Measurements from ENCODE around the gene ABCC8. TPM values are rescaled to one million over a fixed set of nuclear protein-coding genes. Genes with fewer than 3 reads are reported as not detected.

The ABCC8 gene
- total and polyA plus RNA-seq, 9 of the 15 experiments (the other 6 are each of a cell fraction or from before 2014, with no cell fraction given) = not detected

DNA sequence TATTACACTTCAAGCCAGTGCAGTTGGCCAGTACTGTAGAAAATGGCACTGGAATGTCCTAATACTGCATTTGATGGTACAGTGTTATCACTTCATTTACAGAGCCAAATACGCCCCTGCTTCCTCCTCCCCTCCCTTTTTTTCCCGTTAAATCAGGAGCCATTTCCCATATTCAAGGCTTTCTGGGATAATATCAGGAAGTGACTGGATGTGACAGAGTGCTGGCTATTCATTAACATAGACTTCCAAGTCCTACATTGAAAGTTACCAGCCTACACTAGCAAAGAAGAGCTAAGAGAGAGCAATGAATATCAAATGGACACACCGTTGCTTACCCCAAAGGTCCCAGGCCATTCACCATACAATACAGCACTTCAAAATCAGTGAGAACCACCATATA lies 32.1 kb upstream of the ABCC8 start:
- WGBS (ENCODE audit: insufficient coverage, low coverage, missing lambda C conversion rate) = 0% methylated on average over 3 of the region's 3 CpGs
- H3K79me2 ChIP-seq (ENCODE audit: control insufficient read depth, insufficient read depth, low read length) = no peaks in the 10 kb centered on the region
- ATAC-seq (no peak), FAIRE-seq (no peak), DNase-seq (ENCODE audit: extremely low read depth in 1 of 4, low spot score in 3 of 4) (no peak)
- H4K20me1 ChIP-seq (replicated peaks; ENCODE audit: control insufficient read depth, insufficient read depth, low read length) = no peaks in the 10 kb centered on the region; the same call in 1 of the 2 replicates
- H3K4me2 ChIP-seq (ENCODE audit: insufficient read depth, low read length) = no peak overlapping the region
- BruUV-seq (replicated peaks) = no TSS peak
- H3K27me3 ChIP-seq (ENCODE audit: control insufficient read depth in 2 of 2, insufficient read depth in 2 of 2, low read length in 2 of 2) = peaks cover 6 to 45% of the 10 kb centered on the region in 2 experiments
- H3K4me3 ChIP-seq = no peak overlapping the region
- no peak overlapping the region for H2AFZ ChIP-seq (ENCODE audit: low read depth, low read length)
- no peaks in the 10 kb centered on the region for H3K9me1 ChIP-seq (ENCODE audit: control insufficient read depth, insufficient read depth, low read length)
- POLR2A ChIA-PET = interaction anchor here (0.5 to 1.4 kb wide), 3 partner anchors 11 to 504 kb away, joined by 3 read pairs; no protein-coding TSS in a partner anchor
- no peak for TF ChIP-seq FUS (optimal IDR thresholded peaks at IDR 0.05; ENCODE audit: low read depth, low read length)
- TF ChIP-seq BRF1 (IDR thresholded peaks at IDR 0.05; ENCODE audit: borderline replicate concordance, extremely low read depth, insufficient read length) = no peak
- no peak for TF ChIP-seq SIN3A (IDR thresholded peaks at IDR 0.05; ENCODE audit: borderline replicate concordance in 2 of 2, control insufficient read depth in 1 of 2, low read depth in 2 of 2, low read length in 2 of 2)
- TF ChIP-seq, protein P1, sequence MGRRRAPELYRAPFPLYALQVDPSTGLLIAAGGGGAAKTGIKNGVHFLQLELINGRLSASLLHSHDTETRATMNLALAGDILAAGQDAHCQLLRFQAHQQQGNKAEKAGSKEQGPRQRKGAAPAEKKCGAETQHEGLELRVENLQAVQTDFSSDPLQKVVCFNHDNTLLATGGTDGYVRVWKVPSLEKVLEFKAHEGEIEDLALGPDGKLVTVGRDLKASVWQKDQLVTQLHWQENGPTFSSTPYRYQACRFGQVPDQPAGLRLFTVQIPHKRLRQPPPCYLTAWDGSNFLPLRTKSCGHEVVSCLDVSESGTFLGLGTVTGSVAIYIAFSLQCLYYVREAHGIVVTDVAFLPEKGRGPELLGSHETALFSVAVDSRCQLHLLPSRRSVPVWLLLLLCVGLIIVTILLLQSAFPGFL (CRISPR knock-in tag; IDR thresholded peaks at IDR 0.05) = no peak
- no peak for TF ChIP-seq ZNF12 (CRISPR knock-in tag; IDR thresholded peaks at IDR 0.05)
- TF ChIP-seq SETDB1 (IDR thresholded peaks at IDR 0.05; ENCODE audit: low read length) = no peak
- no peak for TF ChIP-seq PHF21A (IDR thresholded peaks at IDR 0.05; ENCODE audit: borderline replicate concordance, low read depth)
- no peak for TF ChIP-seq PTRF (tag; IDR thresholded peaks at IDR 0.05)
- TF ChIP-seq CAMTA2 (CRISPR knock-in tag; conservative IDR thresholded peaks at IDR 0.05) = no peak
- TF ChIP-seq, protein P2, sequence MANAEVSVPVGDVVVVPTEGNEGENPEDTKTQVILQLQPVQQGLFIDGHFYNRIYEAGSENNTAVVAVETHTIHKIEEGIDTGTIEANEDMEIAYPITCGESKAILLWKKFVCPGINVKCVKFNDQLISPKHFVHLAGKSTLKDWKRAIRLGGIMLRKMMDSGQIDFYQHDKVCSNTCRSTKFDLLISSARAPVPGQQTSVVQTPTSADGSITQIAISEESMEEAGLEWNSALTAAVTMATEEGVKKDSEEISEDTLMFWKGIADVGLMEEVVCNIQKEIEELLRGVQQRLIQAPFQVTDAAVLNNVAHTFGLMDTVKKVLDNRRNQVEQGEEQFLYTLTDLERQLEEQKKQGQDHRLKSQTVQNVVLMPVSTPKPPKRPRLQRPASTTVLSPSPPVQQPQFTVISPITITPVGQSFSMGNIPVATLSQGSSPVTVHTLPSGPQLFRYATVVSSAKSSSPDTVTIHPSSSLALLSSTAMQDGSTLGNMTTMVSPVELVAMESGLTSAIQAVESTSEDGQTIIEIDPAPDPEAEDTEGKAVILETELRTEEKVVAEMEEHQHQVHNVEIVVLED (CRISPR knock-in tag; IDR thresholded peaks at IDR 0.05) = no peak
- TF ChIP-seq ZNF124 (CRISPR knock-in tag; IDR thresholded peaks at IDR 0.05) = no peak
- no peak for TF ChIP-seq KDM4B (IDR thresholded peaks at IDR 0.05; ENCODE audit: borderline replicate concordance in 2 of 2, low read depth in 1 of 2)
- no peak for TF ChIP-seq NCOA6 (IDR thresholded peaks at IDR 0.05)
- TF ChIP-seq SMARCA5 (IDR thresholded peaks at IDR 0.05) = no peak
- no peak for TF ChIP-seq GTF2F1 (IDR thresholded peaks at IDR 0.05; ENCODE audit: low read depth, low read length)
- TF ChIP-seq FOS (IDR thresholded peaks at IDR 0.05; ENCODE audit: extremely low read depth, insufficient read length) = no peak
- TF ChIP-seq, protein P3, sequence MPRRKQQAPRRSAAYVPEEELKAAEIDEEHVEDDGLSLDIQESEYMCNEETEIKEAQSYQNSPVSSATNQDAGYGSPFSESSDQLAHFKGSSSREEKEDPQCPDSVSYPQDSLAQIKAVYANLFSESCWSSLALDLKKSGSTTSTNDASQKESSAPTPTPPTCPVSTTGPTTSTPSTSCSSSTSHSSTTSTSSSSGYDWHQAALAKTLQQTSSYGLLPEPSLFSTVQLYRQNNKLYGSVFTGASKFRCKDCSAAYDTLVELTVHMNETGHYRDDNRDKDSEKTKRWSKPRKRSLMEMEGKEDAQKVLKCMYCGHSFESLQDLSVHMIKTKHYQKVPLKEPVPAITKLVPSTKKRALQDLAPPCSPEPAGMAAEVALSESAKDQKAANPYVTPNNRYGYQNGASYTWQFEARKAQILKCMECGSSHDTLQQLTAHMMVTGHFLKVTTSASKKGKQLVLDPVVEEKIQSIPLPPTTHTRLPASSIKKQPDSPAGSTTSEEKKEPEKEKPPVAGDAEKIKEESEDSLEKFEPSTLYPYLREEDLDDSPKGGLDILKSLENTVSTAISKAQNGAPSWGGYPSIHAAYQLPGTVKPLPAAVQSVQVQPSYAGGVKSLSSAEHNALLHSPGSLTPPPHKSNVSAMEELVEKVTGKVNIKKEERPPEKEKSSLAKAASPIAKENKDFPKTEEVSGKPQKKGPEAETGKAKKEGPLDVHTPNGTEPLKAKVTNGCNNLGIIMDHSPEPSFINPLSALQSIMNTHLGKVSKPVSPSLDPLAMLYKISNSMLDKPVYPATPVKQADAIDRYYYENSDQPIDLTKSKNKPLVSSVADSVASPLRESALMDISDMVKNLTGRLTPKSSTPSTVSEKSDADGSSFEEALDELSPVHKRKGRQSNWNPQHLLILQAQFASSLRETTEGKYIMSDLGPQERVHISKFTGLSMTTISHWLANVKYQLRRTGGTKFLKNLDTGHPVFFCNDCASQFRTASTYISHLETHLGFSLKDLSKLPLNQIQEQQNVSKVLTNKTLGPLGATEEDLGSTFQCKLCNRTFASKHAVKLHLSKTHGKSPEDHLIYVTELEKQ (CRISPR knock-in tag; IDR thresholded peaks at IDR 0.05) = no peak
- H3K4me1 ChIP-seq (replicated peaks in 1 of 2; ENCODE audit: control insufficient read depth in 2 of 2, insufficient read depth in 2 of 2, low read length in 2 of 2) = no peaks in the 10 kb centered on the region
- intact Hi-C loops (cut with micrococcal nuclease) (no loop called here), in situ Hi-C loops (cut with MboI) (no loop called here)
- no peaks in the 10 kb centered on the region for H3K36me3 ChIP-seq (ENCODE audit: control insufficient read depth, insufficient read depth, low read length)
- H3K9ac ChIP-seq (ENCODE audit: insufficient read depth in 1 of 2, low read depth in 2 of 2, low read length in 2 of 2) = no peak overlapping the region
- no peak overlapping the region for H3K27ac ChIP-seq (ENCODE audit: extremely low read depth, low read depth, low read length)
- no peaks in the 10 kb centered on the region for H3K9me3 ChIP-seq (replicated peaks; ENCODE audit: control insufficient read depth, insufficient read depth, low read depth, low read length)
- CTCF ChIA-PET (ENCODE audit: low intra/inter-chr PET ratio) = no interaction called here
